HEK293T (cell line): Measurements from ENCODE around the gene HSPBAP1.

Source experiments
- FOXM1 ChIP-seq: fragments of 450-650 bp; IDR thresholded peaks from 2 replicates; pipeline ENCODE4 v1.6.1; 2017; ENCODE audit warnings: mild to moderate bottlenecking, borderline replicate concordance
- L3MBTL2 ChIP-seq: fragments of 450-650 bp; conservative IDR thresholded peaks from 2 replicates; pipeline ENCODE4 v1.6.1; 2016; ENCODE audit warnings: mild to moderate bottlenecking

DNA sequence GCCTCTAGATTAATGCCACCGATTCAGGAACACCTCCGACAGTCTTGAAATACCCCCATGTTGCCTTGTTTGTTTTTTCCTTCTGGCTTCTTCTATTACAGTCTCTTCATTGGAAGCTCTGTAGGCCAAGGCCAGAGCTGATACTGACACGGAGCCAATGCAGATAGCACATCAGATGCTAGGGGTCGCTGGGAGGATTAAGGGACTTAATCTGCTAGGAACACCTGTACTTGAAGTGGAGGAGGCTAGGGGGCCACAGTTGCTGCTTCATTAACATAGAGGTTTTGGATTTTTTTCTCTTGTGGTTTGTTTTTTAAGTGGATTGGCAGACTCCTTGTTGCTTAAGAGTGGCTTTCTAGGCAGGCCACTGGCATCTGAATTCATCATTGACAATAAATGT is 63.4 kb downstream of the HSPBAP1 start:
- TF ChIP-seq L3MBTL2, result no peak
- TF ChIP-seq FOXM1, result no peak
